Smooth muscle cell (in vitro differentiated cells): ENCODE measurements around the gene TPK1. TPM values are rescaled to one million over a fixed set of nuclear protein-coding genes. Genes with fewer than 3 reads are reported as not detected.

Experiments used
- DNase-seq: peaks from one replicate; lab custom pipeline; 2025; ENCODE audit not compliant: unreplicated experiment; lab: John Stamatoyannopoulos, UW
- H2AFZ ChIP-seq: fragments of 200-600 bp; sonication (generic); 2 replicates; pipeline ENCODE4 v1.6.0; 2016; ENCODE audit warnings: antibody characterized with exemption, low read depth, mild to moderate bottlenecking
- H3F3A ChIP-seq: fragments of 200-600 bp; sonication (generic); 2 replicates; pipeline ENCODE4 v1.6.0; 2017; ENCODE audit warnings: antibody characterized with exemption, low read depth
- H3K27ac ChIP-seq: fragments of 200-600 bp; sonication (generic); 2 replicates; pipeline ENCODE4 v1.5.1; 2016; ENCODE audit warnings: low read depth, mild to moderate bottlenecking
- H3K27me3 ChIP-seq: fragments of 200-600 bp; sonication (generic); 2 replicates; pipeline ENCODE4 v1.6.1; 2016; ENCODE audit warnings: low read depth, mild to moderate bottlenecking
- H3K36me3 ChIP-seq: fragments of 200-600 bp; sonication (generic); 2 replicates; pipeline ENCODE4 v1.5.1; 2016; ENCODE audit warnings: low read depth
- H3K4me1 ChIP-seq: fragments of 200-600 bp; sonication (generic); 2 replicates; pipeline ENCODE4 v1.5.1; 2016; ENCODE audit warnings: low read depth
- H3K4me2 ChIP-seq: fragments of 200-600 bp; sonication (generic); 2 replicates; pipeline ENCODE4 v1.6.0; 2016; ENCODE audit warnings: mild to moderate bottlenecking
- H3K4me3 ChIP-seq: fragments of 200-600 bp; sonication (generic); 2 replicates; pipeline ENCODE4 v1.5.1; 2016; ENCODE audit warnings: mild to moderate bottlenecking
- H3K79me2 ChIP-seq: fragments of 200-600 bp; sonication (generic); 2 replicates; pipeline ENCODE4 v1.6.0; 2016; ENCODE audit warnings: low read depth, mild to moderate bottlenecking
- H3K9ac ChIP-seq: fragments of 200-600 bp; sonication (generic); 2 replicates; pipeline ENCODE4 v1.6.0; 2016; ENCODE audit warnings: low read depth
- H3K9me3 ChIP-seq: fragments of 200-600 bp; sonication (generic); replicated peaks from 2 replicates; pipeline ENCODE4 v1.5.1; 2016; ENCODE audit warnings: low read depth
- H4K20me1 ChIP-seq: fragments of 200-600 bp; sonication (generic); 2 replicates; pipeline ENCODE4 v1.6.0; 2016; ENCODE audit warnings: low read depth
- WGBS: methylation state at CpG from one replicate; pipeline ENCODE4 v1.1.7; 2016; ENCODE audit warnings: low lambda C conversion rate; 5-methylcytosine and 5-hydroxymethylcytosine counted together
- polyA plus RNA-seq: library from polyadenylated mRNA; unstranded; fragments of >200 nt; fragmentation: Nextera tagmentation; extraction: Ambion mirVana; gene quantifications from 2 replicates; pipeline ENCODE4 v1.2.1, GENCODE V29; 2016
- total RNA-seq: library from RNA; depleted of rRNA; stranded (reverse); fragments of >200 nt; gene quantifications from 2 replicates; pipeline ENCODE4 v1.2.3, GENCODE V29; 2014
- TF ChIP-seq, protein P1 (sequence below): fragments of 200-600 bp; sonication (generic); IDR thresholded peaks from 2 replicates; pipeline ENCODE4 v1.5.1; 2017; ENCODE audit warnings: borderline replicate concordance, mild to moderate bottlenecking, antibody characterized with exemption; ENCODE audit not compliant: insufficient read depth, poor library complexity, severe bottlenecking

The TPK1 gene
- total and polyA plus RNA-seq, 2 experiments from 2014 or later = 1.2 to 1.9 TPM

- H3F3A ChIP-seq = no peaks in the 10 kb centered on the region
- H3K4me1 ChIP-seq = peaks cover 10% of the 10 kb centered on the region
- H3K4me2 ChIP-seq = no peak overlapping the region
- H3K79me2 ChIP-seq = no peaks in the 10 kb centered on the region
- H3K4me3 ChIP-seq = no peak overlapping the region
- H3K9ac ChIP-seq = no peak overlapping the region
- DNase-seq = no peak
- H3K9me3 ChIP-seq = peaks cover 4% of the 10 kb centered on the region
- H3K36me3 ChIP-seq = no peaks in the 10 kb centered on the region
- TF ChIP-seq, protein P1, sequence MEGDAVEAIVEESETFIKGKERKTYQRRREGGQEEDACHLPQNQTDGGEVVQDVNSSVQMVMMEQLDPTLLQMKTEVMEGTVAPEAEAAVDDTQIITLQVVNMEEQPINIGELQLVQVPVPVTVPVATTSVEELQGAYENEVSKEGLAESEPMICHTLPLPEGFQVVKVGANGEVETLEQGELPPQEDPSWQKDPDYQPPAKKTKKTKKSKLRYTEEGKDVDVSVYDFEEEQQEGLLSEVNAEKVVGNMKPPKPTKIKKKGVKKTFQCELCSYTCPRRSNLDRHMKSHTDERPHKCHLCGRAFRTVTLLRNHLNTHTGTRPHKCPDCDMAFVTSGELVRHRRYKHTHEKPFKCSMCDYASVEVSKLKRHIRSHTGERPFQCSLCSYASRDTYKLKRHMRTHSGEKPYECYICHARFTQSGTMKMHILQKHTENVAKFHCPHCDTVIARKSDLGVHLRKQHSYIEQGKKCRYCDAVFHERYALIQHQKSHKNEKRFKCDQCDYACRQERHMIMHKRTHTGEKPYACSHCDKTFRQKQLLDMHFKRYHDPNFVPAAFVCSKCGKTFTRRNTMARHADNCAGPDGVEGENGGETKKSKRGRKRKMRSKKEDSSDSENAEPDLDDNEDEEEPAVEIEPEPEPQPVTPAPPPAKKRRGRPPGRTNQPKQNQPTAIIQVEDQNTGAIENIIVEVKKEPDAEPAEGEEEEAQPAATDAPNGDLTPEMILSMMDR = no peak
- H3K27me3 ChIP-seq = no peaks in the 10 kb centered on the region
- H2AFZ ChIP-seq = no peak overlapping the region
- no peak overlapping the region for H3K27ac ChIP-seq
- H4K20me1 ChIP-seq = no peaks in the 10 kb centered on the region
- 78% methylated on average over 4 of the region's 4 CpGs for WGBS
These were observed 301.7 kb downstream of the TPK1 start for GRCh38 chr7:144534196-144534595.

DNA sequence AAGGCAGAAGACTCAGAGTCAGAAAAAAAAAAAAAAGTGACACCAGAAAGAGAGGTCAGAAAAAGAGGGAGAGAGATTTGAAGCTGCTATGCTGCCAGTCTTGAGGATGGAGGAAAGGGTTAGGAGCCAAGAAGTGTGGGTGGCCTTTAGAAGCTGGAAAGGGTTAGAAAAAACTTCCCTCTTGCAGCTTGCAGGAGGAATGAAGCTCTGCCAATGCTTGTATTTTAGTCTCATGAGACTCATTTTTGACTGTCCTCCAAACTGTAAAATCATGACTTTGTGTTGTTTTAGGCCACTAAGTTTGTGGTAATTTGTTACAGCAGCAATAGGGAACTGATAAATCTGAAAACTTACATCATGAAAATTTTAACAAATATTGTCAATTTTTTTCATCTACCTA is 304.7 kb downstream of the TPK1 start:
- Histone ChIP-seq H3K27me3 (no peaks in the 10 kb centered on the region), H3K27ac (no peak overlapping the region), H3K4me1 (peaks cover 15% of the 10 kb centered on the region), H3K79me2 (no peaks in the 10 kb centered on the region), H3K36me3 (no peaks in the 10 kb centered on the region), H3K9ac (no peak overlapping the region), H2AFZ (no peak overlapping the region), H3K9me3 (peaks cover 4% of the 10 kb centered on the region), H3K4me2 (no peak overlapping the region), H4K20me1 (no peaks in the 10 kb centered on the region), H3K4me3 (no peak overlapping the region), H3F3A (no peaks in the 10 kb centered on the region)
- DNase-seq = no peak
- TF ChIP-seq, protein P1 = no peak

DNA sequence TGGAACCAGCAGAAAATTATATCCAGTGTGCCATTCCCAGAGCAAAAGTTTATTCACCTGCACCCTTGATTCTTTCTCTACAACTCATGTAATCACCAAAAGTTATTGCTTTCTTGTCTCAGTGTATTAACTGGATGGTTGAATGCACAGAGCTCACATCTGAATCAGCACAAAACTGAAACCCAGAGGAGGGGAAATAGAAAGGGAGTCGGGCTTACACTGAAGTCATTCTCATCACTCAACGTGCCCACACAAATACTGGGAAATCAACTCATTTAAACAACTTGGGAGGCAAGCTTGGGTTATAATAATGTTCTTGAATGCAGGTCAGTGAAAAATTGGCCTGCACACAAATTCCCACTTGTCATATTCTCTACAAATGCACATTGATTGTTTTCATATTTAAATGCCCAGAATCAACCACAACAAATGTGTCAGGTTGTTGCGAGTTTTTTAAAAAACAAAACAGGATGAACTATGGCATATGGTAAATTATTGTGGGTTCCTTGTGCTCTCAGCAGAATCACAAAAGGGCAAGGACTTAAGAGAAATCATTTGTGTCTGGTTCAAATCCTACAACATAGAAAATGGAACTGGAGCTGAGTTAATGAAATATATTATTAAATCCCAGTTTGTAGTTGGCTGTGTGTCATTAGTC is 306.5 kb downstream of the TPK1 start:
- TF ChIP-seq, protein P1 = no peak
- H3K9ac ChIP-seq = no peak overlapping the region
- no peak overlapping the region for H3K4me3 ChIP-seq
- H3K27ac ChIP-seq = no peak overlapping the region
- no peak overlapping the region for H2AFZ ChIP-seq
- no peaks in the 10 kb centered on the region for H3K79me2 ChIP-seq
- H3F3A ChIP-seq = no peaks in the 10 kb centered on the region
- no peaks in the 10 kb centered on the region for H3K36me3 ChIP-seq
- DNase-seq = no peak
- H3K4me2 ChIP-seq = no peak overlapping the region
- WGBS = 86% methylated on average over 3 of the region's 3 CpGs
- no peaks in the 10 kb centered on the region for H3K27me3 ChIP-seq
- H4K20me1 ChIP-seq = no peaks in the 10 kb centered on the region
- no peaks in the 10 kb centered on the region for H3K9me3 ChIP-seq
- H3K4me1 ChIP-seq = peaks cover 15% of the 10 kb centered on the region

- no peak for DNase-seq
- Histone ChIP-seq H3K36me3 (no peaks in the 10 kb centered on the region), H3K9ac (no peak overlapping the region), H3K4me1 (peaks cover 15% of the 10 kb centered on the region), H3K4me3 (no peak overlapping the region), H3K27me3 (no peaks in the 10 kb centered on the region), H4K20me1 (no peaks in the 10 kb centered on the region), H2AFZ (no peak overlapping the region), H3K27ac (no peak overlapping the region), H3K9me3 (no peaks in the 10 kb centered on the region), H3K79me2 (no peaks in the 10 kb centered on the region), H3F3A (no peaks in the 10 kb centered on the region), H3K4me2 (no peak overlapping the region)
- TF ChIP-seq, protein P1 = no peak
- WGBS = 73% methylated on average over 4 of the region's 4 CpGs
These were observed 307.3 kb downstream of the TPK1 start for GRCh38 chr7:144528536-144529045.
